HG03457 (cell line): ENCODE measurements around the gene ELFN2.
"Not testable (repeated sequence)": the region's sequence is repeated elsewhere in the genome, so short reads cannot be mapped to it uniquely, and the experiment has no call there.

ENCODE experiments used
- ATAC-seq: cut with Tn5 transposase; IDR thresholded peaks from one replicate; pipeline ENCODE4 v1.9.1; 2021; ENCODE audit warnings: moderate number of reproducible peaks; ENCODE audit not compliant: unreplicated experiment

ELFN2 gene

DNA sequence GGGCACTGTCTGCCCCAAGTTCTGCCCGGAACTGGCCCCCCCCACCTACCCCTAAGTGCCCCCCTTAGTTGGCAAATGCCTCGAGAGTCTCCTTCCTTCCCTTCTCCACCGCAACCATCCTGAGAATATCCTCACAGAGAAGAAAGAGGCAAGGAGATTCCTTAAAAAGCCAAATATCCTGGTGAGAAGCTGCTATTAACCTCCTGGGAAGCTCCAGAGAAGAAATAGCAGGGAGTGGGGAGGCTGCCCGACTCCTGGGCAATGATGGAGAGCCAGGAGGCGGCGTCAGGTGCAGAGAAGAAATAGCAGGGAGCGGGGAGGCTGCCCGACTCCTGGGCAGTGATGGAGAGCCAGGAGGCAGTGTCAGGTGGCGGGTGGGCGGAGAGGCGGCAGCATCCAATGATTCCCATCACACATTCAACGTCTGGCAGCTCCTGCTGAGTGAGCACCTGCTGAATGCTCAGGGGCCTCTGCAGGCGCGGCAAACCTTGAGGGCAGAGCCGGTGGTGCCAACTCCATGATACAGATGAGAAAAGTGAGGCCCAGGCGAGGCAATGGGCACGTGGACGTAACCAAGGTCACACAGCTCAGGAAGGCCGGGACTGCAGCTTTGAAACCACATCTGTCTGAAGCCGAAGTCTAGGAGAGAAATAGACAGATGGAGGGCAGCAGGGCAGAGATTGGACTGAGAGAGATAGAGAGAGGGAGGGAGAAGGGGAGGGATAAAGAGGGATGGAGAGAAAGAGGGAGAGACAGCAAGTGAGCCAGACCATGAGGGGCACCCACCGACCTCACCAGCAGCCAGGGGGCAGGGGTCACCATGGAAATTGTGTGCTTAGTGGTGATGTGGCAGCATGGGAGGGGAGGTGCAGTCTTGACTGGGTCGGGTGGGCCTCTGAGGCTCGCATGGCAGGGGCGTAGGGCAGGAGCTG lies 86.7 kb downstream of the ELFN2 start:
- no peak for ATAC-seq

DNA sequence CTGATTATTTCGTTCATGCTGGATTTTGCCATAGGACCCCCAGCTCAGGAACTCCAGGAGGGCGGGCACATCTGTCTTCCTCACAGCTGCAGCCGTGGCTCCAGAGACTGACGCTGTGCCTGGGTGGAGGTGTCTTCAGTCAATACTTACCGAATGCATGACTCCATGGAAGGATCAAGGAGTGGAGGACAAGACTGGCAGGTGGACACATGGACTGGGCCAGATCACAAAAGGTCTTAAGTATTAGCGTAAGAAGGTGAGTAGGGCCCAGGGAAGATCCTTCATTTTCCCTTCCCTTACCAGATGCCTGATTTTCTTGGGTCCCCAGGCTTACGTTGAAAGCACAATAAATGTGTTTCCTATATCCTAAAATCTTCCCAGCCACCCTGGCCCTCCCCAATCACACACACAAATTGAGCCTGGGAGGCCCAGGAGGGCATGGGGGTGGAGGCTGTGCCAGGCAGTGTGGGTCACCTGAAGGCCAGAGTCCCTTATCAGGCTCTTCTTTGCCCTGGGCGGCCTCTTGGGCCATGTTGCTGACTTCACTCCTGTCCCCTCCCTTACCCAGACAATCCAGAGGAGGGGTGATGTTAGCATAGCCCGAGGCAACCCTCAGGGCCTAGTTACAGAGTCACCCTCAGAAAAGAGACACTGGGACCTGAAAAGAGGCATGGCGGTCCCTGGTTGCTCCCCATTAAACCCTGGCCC lies 88.6 kb downstream of the ELFN2 start:
- ATAC-seq, result no peak

DNA sequence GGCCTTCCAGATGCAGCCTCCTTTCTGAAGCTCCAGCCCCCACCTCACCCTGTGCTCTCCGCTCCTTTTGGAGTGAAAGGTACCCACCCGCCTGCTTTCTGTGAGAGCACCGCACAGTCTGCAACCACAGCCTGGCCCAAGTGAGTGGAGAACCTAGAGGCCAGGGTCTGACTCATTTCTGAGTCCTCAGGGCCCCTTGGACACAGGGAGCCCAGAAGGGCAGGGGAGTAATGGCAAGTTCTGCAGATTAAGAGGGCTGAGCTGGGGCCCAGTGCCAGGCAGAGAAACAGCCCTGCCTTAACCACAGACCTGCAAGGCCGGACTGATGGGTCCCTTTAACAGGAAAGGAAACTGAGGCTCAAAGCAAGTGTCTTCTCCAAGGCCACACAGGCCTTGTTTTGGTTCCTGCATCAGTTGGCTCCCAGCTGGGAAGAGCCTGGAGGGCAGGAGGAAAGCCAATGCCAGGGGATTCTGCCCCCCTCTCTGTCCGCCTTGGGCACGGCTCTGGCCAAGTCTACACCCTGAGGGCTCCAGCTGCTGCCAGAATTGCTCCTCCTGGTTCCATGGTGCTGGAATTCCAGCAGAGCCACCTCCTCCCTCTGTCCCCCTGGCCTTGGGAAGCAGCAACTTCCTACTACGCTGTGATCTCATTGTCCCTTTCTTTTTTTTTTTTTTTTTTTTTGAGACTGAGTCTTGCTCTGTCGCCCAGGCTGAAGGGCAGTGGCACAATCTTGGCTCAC lies 89.9 kb downstream of the ELFN2 start:
- no peak for ATAC-seq

DNA sequence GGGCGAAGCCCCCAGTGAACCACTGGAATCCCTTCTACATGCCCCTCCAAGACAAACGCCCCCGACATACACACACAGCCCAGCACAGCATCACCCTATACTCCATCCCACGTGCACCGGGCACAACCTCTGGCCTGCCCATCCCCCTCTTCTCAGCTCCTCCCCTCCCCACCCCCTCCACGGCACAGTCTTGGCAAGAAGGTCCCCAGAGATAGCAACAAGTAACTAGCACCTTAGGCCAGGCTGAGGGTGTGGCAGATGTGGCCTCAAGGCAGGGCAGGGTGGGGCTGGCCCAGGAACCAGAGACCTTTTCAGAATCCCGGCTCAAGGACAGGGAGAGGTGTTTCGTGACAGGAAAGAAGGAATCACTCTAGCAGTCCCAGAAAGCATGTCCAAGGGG lies 90.7 kb downstream of the ELFN2 start:
- no peak for ATAC-seq

DNA sequence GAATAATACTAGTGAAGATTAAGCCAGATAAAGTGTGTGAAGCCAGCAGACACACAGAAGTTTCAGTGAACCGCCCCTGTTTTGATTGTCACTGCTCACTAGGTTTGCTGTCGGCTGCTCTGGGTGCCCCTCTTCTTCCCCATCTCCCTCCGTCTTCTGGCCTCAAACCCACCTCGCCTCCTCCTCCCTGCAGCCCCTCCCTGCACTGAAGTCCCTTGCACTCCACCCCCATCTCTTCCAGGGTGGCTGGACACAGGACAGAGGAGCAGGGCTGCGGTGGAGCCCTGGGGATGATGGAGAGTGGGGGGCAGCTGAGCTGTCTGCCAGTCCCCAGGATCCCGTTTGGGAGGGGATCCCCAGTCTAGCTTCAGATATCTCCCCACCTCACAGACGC lies 91.5 kb downstream of the ELFN2 start:
- no peak for ATAC-seq

DNA sequence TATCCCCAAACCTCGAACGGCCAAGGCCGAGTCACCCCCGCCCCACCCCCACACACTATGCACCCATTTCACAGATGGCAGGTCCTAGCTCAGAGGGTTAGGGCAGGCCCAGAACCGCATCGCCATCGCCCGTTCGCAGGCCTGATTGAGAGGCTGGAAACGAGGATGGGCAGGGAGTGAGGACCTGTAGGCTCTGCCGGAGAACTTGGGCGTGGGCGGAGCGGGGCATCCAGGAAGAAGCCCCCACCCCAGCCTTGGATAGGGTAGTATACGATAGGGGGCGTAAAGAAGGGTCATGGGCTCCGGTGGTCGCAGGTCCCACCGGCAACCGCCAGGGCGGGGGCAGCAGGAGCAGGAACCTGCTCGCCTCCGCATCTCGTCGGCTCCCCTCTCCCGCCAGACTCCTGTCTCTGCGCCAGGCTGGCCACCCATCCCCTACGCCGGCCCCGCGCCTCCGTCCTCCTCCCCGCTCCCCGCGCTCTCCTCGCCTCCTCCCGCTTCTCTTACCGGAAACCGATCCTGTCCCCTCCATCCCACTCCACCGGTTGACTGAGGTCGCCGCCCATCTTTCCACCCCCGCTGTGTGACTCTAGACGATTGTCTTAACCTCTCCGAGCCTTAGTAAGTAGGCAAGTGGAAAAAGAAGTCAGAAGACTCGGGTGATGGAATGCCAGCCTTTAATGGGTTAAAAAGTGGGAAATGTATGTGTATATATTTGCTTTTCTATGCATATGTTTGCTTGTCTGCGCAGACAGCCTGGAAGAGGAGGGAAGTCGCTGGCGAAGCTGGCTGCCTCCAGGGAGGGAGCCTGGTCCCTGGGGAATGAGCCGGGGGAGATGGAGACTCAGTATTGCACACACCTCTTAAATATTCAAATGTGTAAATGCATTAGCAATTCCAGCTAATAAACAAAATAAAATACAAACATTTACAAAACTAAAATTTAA lies 92.1 kb downstream of the ELFN2 start:
- ATAC-seq, result no peak

DNA sequence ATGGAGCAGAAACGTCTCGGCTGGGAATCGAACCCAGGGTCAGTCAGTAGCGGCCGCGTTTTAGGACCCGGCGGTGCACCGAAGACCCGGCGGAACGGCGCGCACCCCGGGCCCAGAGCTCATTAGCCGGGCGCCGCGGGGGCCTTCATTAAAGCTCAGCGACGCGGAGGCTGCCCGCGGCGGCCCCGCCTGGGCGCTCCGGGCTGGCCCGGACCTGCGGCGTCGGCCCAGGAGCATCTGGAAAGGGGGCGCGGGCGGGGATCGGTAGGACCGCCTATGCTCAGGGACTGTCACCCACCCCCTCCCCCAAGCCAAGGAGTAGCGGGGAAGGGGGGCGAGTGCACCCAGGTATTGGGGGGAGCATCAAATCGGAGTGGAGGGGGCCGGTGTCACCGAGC lies 92.8 kb downstream of the ELFN2 start:
- no peak for ATAC-seq

DNA sequence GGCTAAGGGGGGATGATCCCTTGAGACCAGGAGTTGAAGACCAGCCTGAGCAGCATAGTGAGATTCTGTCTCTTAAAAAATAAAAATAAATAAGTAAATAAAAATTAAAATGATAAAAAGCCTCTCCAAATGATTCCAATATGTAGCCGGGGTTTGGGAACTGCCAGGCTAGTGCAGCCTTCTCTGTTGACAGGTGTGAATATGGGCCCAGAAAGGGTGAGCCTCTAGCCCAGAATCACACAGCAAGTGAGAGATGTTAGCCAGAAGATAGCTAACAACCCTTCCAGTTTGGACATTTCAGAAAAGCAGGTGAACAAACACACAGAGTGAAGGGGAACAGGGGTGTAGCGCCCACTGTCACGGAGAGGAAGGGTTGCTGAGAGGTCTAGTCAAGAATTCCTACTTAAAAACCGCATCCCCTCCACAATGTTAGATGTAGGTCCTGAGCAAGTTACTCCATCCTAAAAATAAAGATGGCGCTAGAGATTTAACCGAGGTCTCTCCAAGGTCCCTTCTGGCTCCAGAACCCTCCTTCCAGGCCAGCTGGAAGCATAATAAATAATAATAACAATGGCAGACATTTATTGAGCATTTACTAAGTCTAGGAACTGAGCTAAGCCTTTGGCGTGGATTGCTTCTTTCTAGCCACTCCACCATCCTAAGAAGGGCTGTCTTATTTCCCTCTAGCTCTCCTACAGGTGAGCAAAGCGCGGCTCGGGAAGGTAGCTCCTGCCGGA lies 93.4 kb downstream of the ELFN2 start:
- no peak for ATAC-seq

DNA sequence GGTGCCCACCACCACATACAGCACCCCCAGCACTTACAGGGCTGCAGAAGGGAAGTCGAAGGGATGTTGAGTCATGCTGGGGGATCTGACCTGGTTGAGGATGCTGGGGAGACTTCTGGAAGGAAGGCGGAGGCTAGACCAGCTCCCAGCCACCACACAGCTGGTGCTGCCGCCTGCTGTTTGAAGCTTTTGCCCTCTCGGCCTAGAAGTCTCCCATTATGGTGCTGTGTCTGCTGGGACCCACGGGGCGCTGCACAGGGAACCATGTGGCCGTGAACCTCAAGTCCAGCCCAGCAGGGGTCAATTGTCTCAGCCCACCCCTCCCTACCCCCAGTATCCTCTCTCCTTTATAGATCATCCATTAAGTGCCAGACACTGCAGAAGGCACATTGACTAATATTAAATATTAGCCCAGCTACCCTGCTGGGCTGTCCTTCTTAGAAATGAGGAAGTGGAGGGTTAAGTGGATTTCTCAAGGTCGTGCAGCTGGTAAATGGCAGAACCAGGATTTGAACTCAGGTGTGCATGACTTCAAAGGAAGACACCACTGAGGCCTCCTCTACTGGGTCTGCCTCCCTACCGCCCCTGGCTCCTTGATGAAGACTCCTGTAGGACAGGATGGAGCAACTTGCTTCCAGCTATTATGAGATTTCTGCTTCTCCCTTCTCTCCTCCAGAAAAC lies 95.3 kb downstream of the ELFN2 start:
- no peak for ATAC-seq

DNA sequence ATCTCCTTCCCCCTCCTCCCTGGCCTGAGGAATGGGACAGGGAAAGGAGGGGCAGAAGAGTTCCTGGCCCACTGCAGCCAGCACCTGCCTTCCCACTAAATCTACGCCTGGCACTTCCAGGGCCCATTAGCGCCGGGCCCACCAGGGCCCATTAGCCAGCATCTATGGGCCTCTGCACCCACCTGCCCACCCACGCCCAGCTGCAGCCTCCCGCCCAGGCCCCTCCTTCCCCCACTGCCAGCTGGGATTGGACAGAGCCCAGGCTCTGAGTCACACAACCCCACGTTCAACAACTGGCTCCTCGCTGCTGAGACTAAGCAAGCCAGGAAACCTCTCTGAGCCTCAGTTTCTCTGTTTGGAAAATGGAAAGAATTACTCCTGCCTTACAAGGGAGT lies 96.2 kb downstream of the ELFN2 start:
- no peak for ATAC-seq

DNA sequence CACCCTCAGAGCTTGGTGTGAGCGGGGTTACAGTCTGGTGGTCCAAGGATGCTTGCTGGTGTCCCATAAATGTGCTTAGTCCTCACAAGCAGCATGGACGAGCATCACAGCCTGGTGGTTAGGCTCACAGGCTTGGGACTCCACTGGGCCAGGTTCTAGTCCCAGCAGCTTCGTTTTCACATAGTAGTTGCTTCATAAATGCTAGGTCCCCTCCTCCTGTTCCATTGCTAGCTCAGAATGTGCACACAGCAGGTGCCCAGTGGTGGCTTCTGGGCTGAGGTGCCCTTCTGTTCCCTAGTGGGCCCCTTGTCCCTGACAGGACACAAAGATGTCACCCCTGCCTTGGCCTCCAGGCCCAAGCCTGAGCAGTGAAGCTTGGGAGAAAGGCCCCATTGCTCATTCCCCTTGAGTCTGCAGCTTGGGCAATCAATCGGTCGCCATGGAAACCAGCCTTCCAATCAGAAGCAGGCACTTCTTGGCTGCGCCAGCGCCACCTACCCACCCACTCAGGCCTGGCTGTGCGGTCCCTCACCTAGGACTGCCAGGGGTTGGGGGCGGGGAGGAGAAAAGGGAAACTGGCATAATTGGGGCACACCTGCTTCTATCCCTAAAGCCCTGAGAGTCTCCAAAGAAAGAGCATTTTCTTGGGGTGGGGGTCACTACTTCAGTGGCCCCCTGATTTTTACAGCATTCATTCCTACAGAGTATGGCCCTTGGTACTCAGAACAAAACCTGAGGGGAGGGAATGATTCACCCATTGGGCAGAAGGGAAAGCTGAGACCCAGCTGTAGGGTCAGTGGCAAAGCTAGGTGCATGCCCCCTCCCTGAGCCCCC lies 96.9 kb downstream of the ELFN2 start:
- no peak for ATAC-seq

DNA sequence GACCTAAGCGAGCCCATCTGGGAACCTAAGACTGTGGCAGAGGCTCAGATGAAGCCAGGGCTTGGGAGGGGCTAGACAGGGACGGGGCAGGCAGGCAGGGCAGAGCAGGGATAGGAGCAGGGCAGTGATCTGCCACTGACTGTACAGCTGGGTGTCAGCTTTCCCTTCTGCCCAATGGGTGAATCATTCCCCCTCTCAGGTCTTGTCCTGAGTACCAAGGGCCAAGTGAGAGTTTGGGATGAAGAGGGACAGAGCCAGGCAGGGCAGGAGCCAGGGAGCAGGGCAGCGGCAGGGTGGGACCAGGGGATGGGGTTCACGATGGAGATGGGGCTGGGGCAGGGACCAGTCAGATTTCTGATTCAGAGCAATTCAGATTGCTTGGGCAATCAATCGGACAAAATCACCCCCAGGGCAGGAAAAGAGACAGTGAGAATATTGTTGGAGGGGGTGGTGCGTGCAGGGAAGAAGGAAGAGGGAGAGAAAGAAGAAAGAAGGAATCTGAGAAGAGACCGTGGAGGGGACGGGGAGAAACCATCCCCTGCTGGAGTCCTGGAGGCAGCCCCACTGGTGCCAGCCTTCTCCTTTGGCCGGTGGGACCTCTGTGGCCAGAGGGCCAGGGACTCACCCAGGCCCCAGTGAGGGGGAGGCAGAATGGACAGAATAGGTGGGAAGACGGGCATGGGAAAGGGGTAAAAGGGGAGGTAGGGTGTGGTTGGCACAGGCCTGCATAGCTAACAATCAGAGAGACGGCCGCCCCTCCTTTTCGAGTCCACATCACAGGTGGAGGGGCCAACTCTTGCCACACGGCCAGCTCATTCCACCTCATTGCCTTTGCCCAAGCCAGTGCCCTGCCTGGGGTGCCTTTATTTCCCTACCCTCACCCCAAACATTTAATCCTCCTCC lies 97.8 kb downstream of the ELFN2 start:
- no peak for ATAC-seq

DNA sequence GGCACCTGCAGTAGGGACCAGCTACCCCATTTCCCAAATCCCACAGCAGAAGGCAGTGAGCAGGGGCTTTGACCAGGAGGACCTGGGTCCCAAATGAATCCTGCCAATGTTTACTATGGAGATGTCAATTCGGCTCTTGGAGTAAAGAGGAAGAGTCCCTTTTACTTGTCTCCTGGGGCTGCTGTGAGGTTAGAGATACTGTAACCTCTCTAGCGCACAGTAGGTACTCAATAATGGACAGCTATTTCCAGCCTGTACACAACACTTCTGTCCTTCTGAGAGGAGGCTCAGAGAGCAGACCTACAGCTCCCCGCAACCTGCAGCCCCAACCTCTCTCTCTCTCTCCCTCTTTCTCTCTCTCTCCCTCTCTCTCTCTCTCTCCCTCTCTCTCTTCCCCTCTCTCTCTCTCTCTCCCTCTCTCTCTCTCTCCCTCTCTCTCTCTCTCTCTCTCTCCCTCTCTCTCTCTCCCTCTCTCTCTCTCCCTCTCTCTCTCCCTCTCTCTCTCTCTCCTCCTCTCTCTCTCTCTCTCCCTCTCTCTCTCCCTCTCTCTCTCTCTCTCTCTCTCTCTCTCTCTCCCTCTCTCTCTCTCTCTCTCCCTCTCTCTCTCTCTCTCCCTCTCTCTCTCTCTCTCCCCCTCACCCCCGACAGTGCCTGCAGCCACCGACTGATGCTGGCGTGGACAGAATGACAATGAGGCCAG lies 98.6 kb downstream of the ELFN2 start:
- ATAC-seq, result not testable (repeated sequence)

DNA sequence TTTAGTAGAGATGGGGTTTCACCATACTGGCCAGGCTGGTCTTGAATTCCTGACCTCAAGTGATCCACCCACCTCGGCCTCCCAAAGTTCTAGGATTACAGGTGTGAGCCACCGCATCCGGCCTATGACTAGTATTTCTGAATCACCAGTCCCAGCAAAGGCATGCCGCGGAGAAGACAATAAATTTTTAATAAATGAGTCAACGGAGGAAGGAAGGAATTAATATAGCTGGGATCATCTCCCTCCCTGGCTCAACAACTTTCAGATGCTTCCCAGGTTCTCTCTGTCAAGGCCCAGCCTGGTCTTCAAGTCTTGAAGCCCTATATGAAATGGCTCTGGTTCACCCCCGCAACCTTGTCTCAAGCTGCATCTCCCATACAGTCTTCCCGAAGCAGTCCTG lies 99.3 kb downstream of the ELFN2 start:
- no peak for ATAC-seq

DNA sequence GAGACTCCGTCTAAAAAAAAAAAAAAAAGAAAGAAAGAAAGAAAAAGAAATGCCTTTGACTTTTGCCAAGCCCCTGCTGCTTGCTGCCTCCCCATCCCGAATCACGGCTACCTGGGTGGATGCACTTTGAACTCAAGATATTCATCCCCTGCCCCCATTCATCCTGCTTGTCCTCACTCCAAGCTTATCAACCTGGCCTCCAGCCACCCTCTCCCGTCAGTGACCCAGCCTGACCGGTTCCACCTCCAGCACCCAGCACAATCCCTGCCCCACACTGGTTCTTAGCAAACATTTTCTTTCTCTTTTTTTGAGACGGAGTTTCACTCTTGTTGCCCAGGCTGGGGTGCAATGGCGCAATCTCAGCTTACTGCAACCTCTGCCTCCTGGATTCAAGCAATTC lies 100.6 kb downstream of the ELFN2 start:
- ATAC-seq, result no peak

DNA sequence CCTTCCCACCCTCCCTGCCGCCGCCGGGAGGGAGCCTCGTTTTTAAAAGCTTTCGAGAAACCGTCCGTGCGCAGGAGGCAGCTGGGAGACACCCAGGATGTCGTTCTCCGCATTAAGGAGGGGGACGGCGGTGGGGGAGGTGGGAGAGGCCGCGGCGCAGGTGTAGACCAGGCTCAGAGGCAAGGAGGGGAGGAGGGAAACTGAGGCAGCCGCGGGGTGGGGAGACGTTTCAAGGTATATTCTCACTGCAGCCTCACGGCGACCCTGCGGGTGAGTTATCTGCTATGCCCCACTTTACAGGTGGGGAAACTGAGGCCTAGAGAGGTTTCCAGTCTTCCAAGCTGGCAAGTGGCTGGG lies 102.3 kb downstream of the ELFN2 start:
- no peak for ATAC-seq
